ENCODE results near the gene TBXAS1. TPM values are rescaled to one million over a fixed set of nuclear protein-coding genes. Genes with fewer than 3 reads are reported as not detected.

TBXAS1 gene
- total RNA-seq, 4 donors from 2014 or later = 6.2 to 23.0 (median 11.8) TPM

GRCh38 chr7:139817249-139817648, 11.8 kb upstream of the TBXAS1 start:
- WGBS, 2 donors (ENCODE audit: low coverage in 1 of 2) = 89 to 98% methylated on average over 6 of the region's 10 CpGs
- ATAC-seq = no peak
- H3K9me3 ChIP-seq = no peaks in the 10 kb centered on the region
- TF ChIP-seq POLR2AphosphoS5 (IDR thresholded peaks at IDR 0.05) = no peak
- TF ChIP-seq EP300 (IDR thresholded peaks at IDR 0.05) = no peak
- no peak for TF ChIP-seq POLR2A (IDR thresholded peaks at IDR 0.05)
- TF ChIP-seq CTCF (IDR thresholded peaks at IDR 0.05) = no peak
- no peak overlapping the region for H3K4me3 ChIP-seq
- no peaks in the 10 kb centered on the region for H3K36me3 ChIP-seq
- H3K4me1 ChIP-seq = no peaks in the 10 kb centered on the region
- H3K27me3 ChIP-seq = no peaks in the 10 kb centered on the region
- no peak overlapping the region for H3K27ac ChIP-seq

GRCh38 chr7:139820089-139820488, 9.0 kb upstream of the TBXAS1 start:
- Histone ChIP-seq H3K27ac (no peak overlapping the region), H3K4me3 (no peak overlapping the region), H3K4me1 (no peaks in the 10 kb centered on the region), H3K27me3 (no peaks in the 10 kb centered on the region), H3K36me3 (no peaks in the 10 kb centered on the region), H3K9me3 (no peaks in the 10 kb centered on the region)
- WGBS, 2 donors (ENCODE audit: low coverage in 1 of 2) = 94% methylated on average over 3 of the region's 4 CpGs; no CpG with 5 or more reads in 1 of the 2 donors
- TF ChIP-seq EP300 (IDR thresholded peaks at IDR 0.05) = no peak
- ATAC-seq = no peak

GRCh38 chr7:139821349-139822105, 7.5 kb upstream of the TBXAS1 start:
- Histone ChIP-seq H3K4me1 (no peaks in the 10 kb centered on the region), H3K9me3 (no peaks in the 10 kb centered on the region), H3K27ac (no peak overlapping the region), H3K27me3 (no peaks in the 10 kb centered on the region), H3K4me3 (no peak overlapping the region), H3K36me3 (no peaks in the 10 kb centered on the region)
- TF ChIP-seq EP300 (IDR thresholded peaks at IDR 0.05) (no peak), CTCF (IDR thresholded peaks at IDR 0.05) (no peak), POLR2A (IDR thresholded peaks at IDR 0.05) (no peak), POLR2AphosphoS5 (IDR thresholded peaks at IDR 0.05) (no peak)
- ATAC-seq = no peak
- WGBS, 2 donors (ENCODE audit: low coverage in 1 of 2) = 65 to 67% methylated on average over 5 to 12 of the region's 14 CpGs

- Histone ChIP-seq H3K4me1 (no peaks in the 10 kb centered on the region), H3K9me3 (no peaks in the 10 kb centered on the region), H3K4me3 (no peak overlapping the region), H3K36me3 (no peaks in the 10 kb centered on the region), H3K27ac (no peak overlapping the region), H3K27me3 (no peaks in the 10 kb centered on the region)
- 93 to 97% methylated on average over 7 to 9 of the region's 9 CpGs for WGBS, 2 donors (ENCODE audit: low coverage in 1 of 2)
- ATAC-seq = no peak
- TF ChIP-seq EP300 (IDR thresholded peaks at IDR 0.05) = no peak
- no peak for TF ChIP-seq CTCF (IDR thresholded peaks at IDR 0.05)
- no peak for TF ChIP-seq POLR2A (IDR thresholded peaks at IDR 0.05)
- TF ChIP-seq POLR2AphosphoS5 (IDR thresholded peaks at IDR 0.05) = no peak
Observed at GRCh38 chr7:139822855-139823254, 6.2 kb upstream of the TBXAS1 start.

GRCh38 chr7:139823959-139824521, 5.0 kb upstream of the TBXAS1 start:
- no peaks in the 10 kb centered on the region for H3K9me3 ChIP-seq
- no peaks in the 10 kb centered on the region for H3K27me3 ChIP-seq
- H3K4me3 ChIP-seq = no peak overlapping the region
- no peaks in the 10 kb centered on the region for H3K36me3 ChIP-seq
- peak; percentile 41 for ATAC-seq
- TF ChIP-seq POLR2AphosphoS5 (IDR thresholded peaks at IDR 0.05) = no peak
- no peak for TF ChIP-seq POLR2A (IDR thresholded peaks at IDR 0.05)
- no peak for TF ChIP-seq EP300 (IDR thresholded peaks at IDR 0.05)
- no peak for TF ChIP-seq CTCF (IDR thresholded peaks at IDR 0.05)
- WGBS, 2 donors (ENCODE audit: low coverage in 1 of 2) = 20% methylated on average over 6 of the region's 8 CpGs
- no peaks in the 10 kb centered on the region for H3K4me1 ChIP-seq
- peak overlapping the region in 1 of 4 donors; percentile 9 for H3K27ac ChIP-seq
